ENCODE data around the gene FRMPD4.

The FRMPD4 gene

GRCh38 chrX:12372111-12372510 lies 233.8 kb downstream of the FRMPD4 start:
- DNase-seq: no peak

GRCh38 chrX:12374286-12374685 lies 236.0 kb downstream of the FRMPD4 start:
- no peak for DNase-seq

- no peak for DNase-seq
These were observed 240.0 kb downstream of the FRMPD4 start for GRCh38 chrX:12378253-12378652.

GRCh38 chrX:12378706-12379105 lies 240.4 kb downstream of the FRMPD4 start:
- DNase-seq: no peak

GRCh38 chrX:12379671-12380070 lies 241.4 kb downstream of the FRMPD4 start:
- no peak for DNase-seq

- no peak for DNase-seq
These were observed 244.9 kb downstream of the FRMPD4 start for GRCh38 chrX:12383196-12383595.

GRCh38 chrX:12390301-12390700 lies 252.0 kb downstream of the FRMPD4 start:
- no peak for DNase-seq

- DNase-seq: no peak
These were observed 258.3 kb downstream of the FRMPD4 start for GRCh38 chrX:12396584-12396983.

- no peak for DNase-seq
These were observed 261.9 kb downstream of the FRMPD4 start for GRCh38 chrX:12400218-12400617.

- DNase-seq: no peak
These were observed 263.0 kb downstream of the FRMPD4 start for GRCh38 chrX:12401252-12401651.

GRCh38 chrX:12403474-12404082 lies 265.3 kb downstream of the FRMPD4 start:
- DNase-seq: no peak

- no peak for DNase-seq
These were observed 267.0 kb downstream of the FRMPD4 start for GRCh38 chrX:12405306-12405705.

- DNase-seq: no peak
These were observed 272.2 kb downstream of the FRMPD4 start for GRCh38 chrX:12410523-12410922.

- DNase-seq: no peak
These were observed 273.6 kb downstream of the FRMPD4 start for GRCh38 chrX:12411831-12412230.

- DNase-seq: no peak
These were observed 274.3 kb downstream of the FRMPD4 start for GRCh38 chrX:12412561-12412960.

GRCh38 chrX:12419591-12419990 lies 281.3 kb downstream of the FRMPD4 start:
- no peak for DNase-seq

- no peak for DNase-seq
These were observed 283.6 kb downstream of the FRMPD4 start for GRCh38 chrX:12421918-12422317.

- no peak for DNase-seq
These were observed 285.1 kb downstream of the FRMPD4 start for GRCh38 chrX:12423346-12423745.

- no peak for DNase-seq
These were observed 287.2 kb downstream of the FRMPD4 start for GRCh38 chrX:12425496-12425895.

GRCh38 chrX:12426420-12426819 lies 288.1 kb downstream of the FRMPD4 start:
- DNase-seq: no peak

GRCh38 chrX:12434493-12434892 lies 296.2 kb downstream of the FRMPD4 start:
- no peak for DNase-seq

- no peak for DNase-seq
These were observed 301.1 kb downstream of the FRMPD4 start for GRCh38 chrX:12439416-12439815.

GRCh38 chrX:12440246-12440645 lies 302.0 kb downstream of the FRMPD4 start:
- no peak for DNase-seq

GRCh38 chrX:12441381-12442128 lies 303.3 kb downstream of the FRMPD4 start:
- DNase-seq: no peak

Data from stimulated activated CD4-positive, alpha-beta T cell treated with anti-CD3 and anti-CD28 coated beads, Interleukin-15, amount 100 ng/mL, for 24 hours (primary cell).